HG03097 (cell line): ENCODE measurements around the gene ROBO1.
"Not testable (repeated sequence)": the region's sequence is repeated elsewhere in the genome, so short reads cannot be mapped to it uniquely, and the experiment has no call there.

Experiments
- ATAC-seq: cut with Tn5 transposase; IDR thresholded peaks from one replicate; pipeline ENCODE4 v1.9.1; 2021; ENCODE audit not compliant: unreplicated experiment, low FRiP score

ROBO1 gene

DNA sequence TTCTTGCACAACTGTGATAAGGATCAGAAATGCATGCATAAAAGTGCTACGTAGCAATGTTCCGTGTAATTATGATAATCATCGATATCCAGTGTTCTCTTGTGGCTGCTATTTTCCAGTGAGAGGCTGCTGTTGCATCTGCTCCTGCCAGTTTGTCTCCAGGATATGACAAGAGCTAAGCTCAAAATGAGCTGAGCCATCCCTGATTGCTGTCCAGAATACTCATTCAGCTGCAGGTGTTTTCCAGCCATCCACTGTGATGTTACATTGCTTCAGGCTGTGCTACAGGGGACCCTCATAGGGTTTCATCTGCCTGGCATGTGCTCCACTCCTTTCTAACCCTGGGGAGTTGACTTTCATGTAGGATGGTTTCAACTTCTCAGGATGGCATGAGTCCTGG lies 976.0 kb downstream of the ROBO1 start:
- ATAC-seq, result no peak

DNA sequence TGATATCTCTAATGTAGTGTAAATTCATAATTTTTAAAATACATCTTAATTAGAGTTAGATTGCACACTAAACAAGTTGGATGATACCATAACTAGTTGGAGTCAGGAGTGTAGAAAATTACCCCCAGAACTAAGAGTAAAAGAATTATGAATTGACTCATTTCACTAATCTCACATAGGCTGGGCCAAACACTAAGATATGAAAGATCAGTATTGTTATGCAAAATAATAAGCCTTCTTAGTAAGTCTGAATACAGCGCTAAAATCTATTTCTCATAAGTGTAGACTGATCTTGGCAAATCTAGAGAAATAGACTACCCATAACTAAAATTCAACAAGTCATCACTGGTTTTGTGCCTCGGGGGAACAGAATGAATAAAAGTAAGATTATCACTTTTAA lies 979.0 kb downstream of the ROBO1 start:
- ATAC-seq, result no peak

GRCh38 chr3:78785004-78785403 lies 982.8 kb downstream of the ROBO1 start:
- ATAC-seq, result no peak

- ATAC-seq, result no peak
Measured at GRCh38 chr3:78781351-78781750, 986.4 kb downstream of the ROBO1 start.

- ATAC-seq, result no peak
Measured at GRCh38 chr3:78765671-78766485, 1001.9 kb downstream of the ROBO1 start.

DNA sequence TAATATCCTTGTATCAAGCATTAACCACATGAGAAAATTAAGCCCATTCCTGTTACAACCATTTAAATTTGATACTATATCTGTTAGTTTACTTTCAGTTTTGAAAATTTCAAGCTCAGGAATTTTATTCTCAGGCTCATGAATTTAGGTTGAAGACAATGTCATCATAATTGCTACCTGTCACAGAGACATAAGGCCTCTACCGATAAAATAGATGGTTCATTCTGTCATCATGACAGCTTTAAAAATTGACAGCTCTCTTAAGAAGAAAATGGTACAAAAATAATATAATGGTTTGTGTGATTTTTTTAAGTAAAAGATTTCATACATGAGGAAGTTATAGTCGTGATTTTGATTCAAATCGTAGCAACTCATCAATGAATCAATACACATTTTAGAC lies 1003.2 kb downstream of the ROBO1 start:
- no peak for ATAC-seq

DNA sequence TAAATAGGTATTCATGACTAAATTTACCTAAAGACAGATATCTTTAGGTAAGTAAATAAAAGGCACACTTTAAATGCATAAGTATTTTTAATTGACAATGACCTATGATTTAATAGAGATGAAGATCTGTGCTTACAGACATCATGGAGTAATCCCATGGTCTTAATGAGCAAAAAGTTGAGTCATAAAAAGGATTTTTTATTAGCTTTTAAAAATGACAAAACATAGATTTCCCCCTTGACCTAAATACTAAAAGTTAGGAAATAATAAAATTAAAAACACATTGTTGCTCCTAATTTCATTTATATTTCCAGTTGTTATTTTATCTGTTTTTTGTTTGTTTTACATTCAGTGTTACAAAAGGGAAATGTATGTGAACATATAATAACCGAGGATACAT lies 1005.7 kb downstream of the ROBO1 start:
- ATAC-seq, result no peak

- ATAC-seq, result no peak
Measured at GRCh38 chr3:78761126-78761525, 1006.7 kb downstream of the ROBO1 start.

DNA sequence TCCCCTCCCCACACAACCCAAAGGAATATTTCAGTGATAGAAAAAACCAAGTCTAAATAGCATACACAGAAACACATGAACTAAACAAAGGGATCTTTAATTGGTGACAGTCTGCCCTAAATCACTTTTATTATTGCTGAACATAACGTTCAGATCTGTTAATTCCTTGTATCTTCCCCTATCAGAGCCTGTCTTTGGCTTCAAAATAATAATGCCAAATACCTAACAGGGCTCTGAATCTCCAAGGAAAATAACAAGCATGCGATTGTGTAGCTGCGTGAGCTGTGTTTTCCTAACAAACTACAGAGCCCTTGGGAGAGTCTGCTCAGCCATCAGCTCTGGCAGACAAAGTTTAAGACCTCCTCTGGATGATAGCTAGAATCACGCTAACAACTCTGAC lies 1010.1 kb downstream of the ROBO1 start:
- ATAC-seq, result no peak

DNA sequence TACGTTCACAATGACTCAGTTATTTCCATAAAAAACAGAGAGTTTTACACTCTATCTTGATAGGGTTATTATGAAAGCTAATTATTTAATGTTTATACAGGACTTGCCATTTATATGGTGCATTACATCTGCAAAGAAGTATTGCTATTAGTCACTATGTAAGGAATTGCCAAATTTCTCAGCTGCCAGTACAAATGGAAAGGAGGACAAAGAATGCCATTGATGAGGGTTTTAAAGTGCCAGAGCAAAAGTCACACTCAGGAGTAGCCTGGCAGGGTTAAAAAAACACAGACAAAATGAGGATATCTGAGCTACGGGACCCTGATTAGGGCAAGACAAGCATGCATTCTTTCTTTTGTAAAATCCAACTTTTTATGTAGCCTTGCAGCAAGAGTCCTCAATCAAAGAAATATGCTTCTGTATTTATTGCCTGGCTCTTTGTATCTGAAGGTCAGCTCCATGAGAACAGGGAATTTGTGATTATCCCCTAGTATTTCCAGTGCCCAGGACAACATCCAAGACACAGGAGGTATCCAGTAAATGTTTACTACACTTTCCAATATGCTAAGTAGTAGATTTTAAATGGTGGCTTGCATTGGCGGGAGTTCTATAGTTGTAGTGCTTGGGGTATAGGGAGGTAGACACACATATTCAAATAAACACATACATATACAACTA lies 1013.6 kb downstream of the ROBO1 start:
- no peak for ATAC-seq

- no peak for ATAC-seq
Measured at GRCh38 chr3:78751266-78751665, 1016.5 kb downstream of the ROBO1 start.

GRCh38 chr3:78750291-78750690 lies 1017.5 kb downstream of the ROBO1 start:
- not testable (repeated sequence) for ATAC-seq

GRCh38 chr3:78749056-78749455 lies 1018.7 kb downstream of the ROBO1 start:
- no peak for ATAC-seq

GRCh38 chr3:78745847-78746246 lies 1022.0 kb downstream of the ROBO1 start:
- no peak for ATAC-seq

- ATAC-seq, result no peak
Measured at GRCh38 chr3:78742491-78742890, 1025.3 kb downstream of the ROBO1 start.

DNA sequence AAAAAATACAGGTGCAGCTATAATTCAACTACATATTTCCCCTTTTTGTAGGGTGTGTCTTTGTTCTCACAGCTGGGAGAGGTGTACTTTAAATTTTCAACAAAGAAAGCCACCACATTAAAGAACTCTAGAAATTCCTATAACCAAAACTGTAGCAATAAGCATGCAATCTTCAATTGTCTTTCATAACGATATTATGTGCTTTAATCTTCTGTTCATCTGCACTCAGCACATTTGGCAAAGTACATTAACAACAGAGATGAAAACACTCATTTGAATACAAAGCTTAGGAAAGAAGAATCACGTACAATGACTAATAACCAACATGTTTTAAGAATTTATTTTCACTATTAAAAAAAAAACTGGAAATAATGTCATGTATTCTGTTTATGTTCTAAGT lies 1025.8 kb downstream of the ROBO1 start:
- ATAC-seq, result no peak

- no peak for ATAC-seq
Measured at GRCh38 chr3:78741066-78741645, 1026.6 kb downstream of the ROBO1 start.

DNA sequence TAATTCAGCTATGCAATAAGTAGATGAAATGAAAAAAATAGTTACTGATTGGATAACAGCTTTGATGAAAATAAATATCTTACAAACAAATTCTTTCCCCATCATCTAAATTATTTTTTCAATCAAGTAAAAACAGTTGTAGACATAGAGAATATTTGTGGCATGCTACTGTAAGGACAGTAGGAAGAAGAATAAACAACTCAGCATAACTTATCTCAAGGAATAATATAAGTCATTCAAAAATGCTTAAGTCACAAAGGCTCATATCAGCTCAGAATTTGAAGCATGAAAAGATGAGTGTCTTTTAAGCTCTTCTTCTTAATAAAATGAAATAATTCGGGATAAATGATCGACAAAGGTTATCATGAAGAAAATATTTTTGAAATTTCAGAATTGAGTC lies 1029.0 kb downstream of the ROBO1 start:
- no peak for ATAC-seq

GRCh38 chr3:78737988-78738387 lies 1029.8 kb downstream of the ROBO1 start:
- no peak for ATAC-seq

DNA sequence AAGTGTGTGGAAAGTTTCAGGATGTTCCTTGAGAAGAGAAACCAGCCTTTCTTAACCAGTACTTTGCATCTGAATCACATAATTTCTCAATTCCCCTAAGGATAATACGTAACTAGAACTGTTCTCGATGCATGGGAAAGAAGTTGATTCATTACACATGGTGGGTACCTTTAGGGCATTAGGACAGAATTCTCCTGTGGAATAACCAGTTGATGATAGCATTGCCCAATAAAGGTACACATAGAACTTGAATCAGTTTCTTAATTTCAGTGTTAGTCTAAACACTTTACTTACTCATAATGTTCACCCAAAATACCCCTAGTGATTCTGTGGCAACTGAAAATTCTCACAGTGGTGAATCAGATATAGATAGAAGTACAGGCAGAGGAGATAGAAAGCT lies 1030.9 kb downstream of the ROBO1 start:
- ATAC-seq, result no peak

DNA sequence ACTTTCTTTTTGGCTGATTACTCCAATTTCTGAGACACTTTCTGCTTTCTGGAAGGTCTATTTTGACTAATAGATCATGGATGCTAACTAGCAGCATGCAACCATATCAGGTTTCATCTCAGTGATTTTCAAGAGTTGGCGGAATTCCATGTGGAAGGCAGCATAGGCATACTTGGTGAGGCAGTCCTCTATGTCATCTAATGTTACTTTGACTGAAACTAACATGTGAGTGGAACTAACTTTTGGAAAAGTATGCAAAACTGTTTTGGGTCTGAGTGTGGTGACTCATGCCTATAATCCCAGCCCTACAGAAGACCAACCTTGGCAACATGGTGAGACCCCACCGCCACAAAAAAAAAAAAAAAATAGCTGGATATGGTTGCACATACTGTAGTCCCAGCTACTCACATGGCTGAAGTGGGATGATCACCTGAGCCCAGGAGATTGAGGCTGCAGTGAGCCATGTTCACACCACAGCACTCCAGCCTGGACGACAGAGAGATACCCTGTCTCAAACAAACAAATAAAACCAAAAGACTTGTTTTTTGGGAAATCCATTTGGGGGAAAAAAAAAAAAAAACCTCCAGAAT lies 1033.7 kb downstream of the ROBO1 start:
- ATAC-seq, result no peak
